ENCODE results near the gene CRTC1.

CRTC1 gene

GRCh38 chr19:18791315-18791678, 107.8 kb downstream of the CRTC1 start:
- Histone ChIP-seq H3K4me1 (ENCODE audit: control insufficient read depth in 2 of 2, insufficient read depth in 2 of 2, low read length in 2 of 2) (peaks cover 2 to 3% of the 10 kb centered on the region in 2 donors), H3K27ac (ENCODE audit: low read depth in 2 of 2, low read length in 2 of 2) (no peak overlapping the region), H3K36me3 (ENCODE audit: control insufficient read depth in 2 of 2, insufficient read depth in 2 of 2, low read length in 2 of 2) (no peaks in the 10 kb centered on the region), H3K9me3 (ENCODE audit: control insufficient read depth in 2 of 2, low read length in 2 of 2) (no peaks in the 10 kb centered on the region), H3K9ac (ENCODE audit: low read depth in 1 of 2, low read length in 2 of 2) (no peak overlapping the region), H3K4me3 (ENCODE audit: low read length in 2 of 2) (no peak overlapping the region), H3K27me3 (ENCODE audit: control insufficient read depth in 2 of 2, insufficient read depth in 2 of 2, low read length in 2 of 2) (peaks cover 52 to 71% of the 10 kb centered on the region in 2 donors)

GRCh38 chr19:18792661-18793060, 109.2 kb downstream of the CRTC1 start:
- Histone ChIP-seq H3K4me3 (ENCODE audit: low read length in 2 of 2) (no peak overlapping the region), H3K9ac (ENCODE audit: low read depth in 1 of 2, low read length in 2 of 2) (no peak overlapping the region), H3K27me3 (ENCODE audit: control insufficient read depth in 2 of 2, insufficient read depth in 2 of 2, low read length in 2 of 2) (peaks cover 45 to 62% of the 10 kb centered on the region in 2 donors), H3K9me3 (ENCODE audit: control insufficient read depth in 2 of 2, low read length in 2 of 2) (no peaks in the 10 kb centered on the region), H3K27ac (ENCODE audit: low read depth in 2 of 2, low read length in 2 of 2) (no peak overlapping the region), H3K36me3 (ENCODE audit: control insufficient read depth in 2 of 2, insufficient read depth in 2 of 2, low read length in 2 of 2) (no peaks in the 10 kb centered on the region), H3K4me1 (ENCODE audit: control insufficient read depth in 2 of 2, insufficient read depth in 2 of 2, low read length in 2 of 2) (peaks cover 2 to 3% of the 10 kb centered on the region in 2 donors)

GRCh38 chr19:18793144-18794028, 109.9 kb downstream of the CRTC1 start:
- H3K36me3 ChIP-seq (ENCODE audit: control insufficient read depth in 2 of 2, insufficient read depth in 2 of 2, low read length in 2 of 2) = no peaks in the 10 kb centered on the region
- no peaks in the 10 kb centered on the region for H3K9me3 ChIP-seq (ENCODE audit: control insufficient read depth in 2 of 2, low read length in 2 of 2)
- no peak overlapping the region for H3K27ac ChIP-seq (ENCODE audit: low read depth in 2 of 2, low read length in 2 of 2)
- peaks cover 2 to 3% of the 10 kb centered on the region in 2 donors for H3K4me1 ChIP-seq (ENCODE audit: control insufficient read depth in 2 of 2, insufficient read depth in 2 of 2, low read length in 2 of 2)
- H3K27me3 ChIP-seq (ENCODE audit: control insufficient read depth in 2 of 2, insufficient read depth in 2 of 2, low read length in 2 of 2) = peaks cover 48 to 57% of the 10 kb centered on the region in 2 donors
- no peak overlapping the region for H3K4me3 ChIP-seq (ENCODE audit: low read length in 2 of 2)
- no peak overlapping the region for H3K9ac ChIP-seq (ENCODE audit: low read depth in 1 of 2, low read length in 2 of 2)

- Histone ChIP-seq H3K9me3 (ENCODE audit: control insufficient read depth in 2 of 2, low read length in 2 of 2) (no peaks in the 10 kb centered on the region), H3K9ac (ENCODE audit: low read depth in 1 of 2, low read length in 2 of 2) (no peak overlapping the region), H3K36me3 (ENCODE audit: control insufficient read depth in 2 of 2, insufficient read depth in 2 of 2, low read length in 2 of 2) (no peaks in the 10 kb centered on the region), H3K27ac (ENCODE audit: low read depth in 2 of 2, low read length in 2 of 2) (no peak overlapping the region), H3K4me1 (ENCODE audit: control insufficient read depth in 2 of 2, insufficient read depth in 2 of 2, low read length in 2 of 2) (peaks cover 2 to 4% of the 10 kb centered on the region in 2 donors), H3K4me3 (ENCODE audit: low read length in 2 of 2) (no peak overlapping the region), H3K27me3 (ENCODE audit: control insufficient read depth in 2 of 2, insufficient read depth in 2 of 2, low read length in 2 of 2) (peaks cover 45 to 51% of the 10 kb centered on the region in 2 donors)
These were observed 110.5 kb downstream of the CRTC1 start for GRCh38 chr19:18794029-18794313.

GRCh38 chr19:18794692-18795091, 111.2 kb downstream of the CRTC1 start:
- peaks cover 2 to 6% of the 10 kb centered on the region in 2 donors for H3K4me1 ChIP-seq (ENCODE audit: control insufficient read depth in 2 of 2, insufficient read depth in 2 of 2, low read length in 2 of 2)
- no peak overlapping the region for H3K4me3 ChIP-seq (ENCODE audit: low read length in 2 of 2)
- H3K27ac ChIP-seq (ENCODE audit: low read depth in 2 of 2, low read length in 2 of 2) = no peak overlapping the region
- H3K9me3 ChIP-seq (ENCODE audit: control insufficient read depth in 2 of 2, low read length in 2 of 2) = no peaks in the 10 kb centered on the region
- peaks cover 42 to 44% of the 10 kb centered on the region in 2 donors for H3K27me3 ChIP-seq (ENCODE audit: control insufficient read depth in 2 of 2, insufficient read depth in 2 of 2, low read length in 2 of 2)
- no peak overlapping the region for H3K9ac ChIP-seq (ENCODE audit: low read depth in 1 of 2, low read length in 2 of 2)
- no peaks in the 10 kb centered on the region for H3K36me3 ChIP-seq (ENCODE audit: control insufficient read depth in 2 of 2, insufficient read depth in 2 of 2, low read length in 2 of 2)

- Histone ChIP-seq H3K36me3 (ENCODE audit: control insufficient read depth in 2 of 2, insufficient read depth in 2 of 2, low read length in 2 of 2) (no peaks in the 10 kb centered on the region), H3K27me3 (ENCODE audit: control insufficient read depth in 2 of 2, insufficient read depth in 2 of 2, low read length in 2 of 2) (peaks cover 39 to 42% of the 10 kb centered on the region in 2 donors), H3K9me3 (ENCODE audit: control insufficient read depth in 2 of 2, low read length in 2 of 2) (no peaks in the 10 kb centered on the region), H3K9ac (ENCODE audit: low read depth in 1 of 2, low read length in 2 of 2) (no peak overlapping the region), H3K4me1 (ENCODE audit: control insufficient read depth in 2 of 2, insufficient read depth in 2 of 2, low read length in 2 of 2) (peaks cover 2 to 6% of the 10 kb centered on the region in 2 donors), H3K4me3 (ENCODE audit: low read length in 2 of 2) (no peak overlapping the region), H3K27ac (ENCODE audit: low read depth in 2 of 2, low read length in 2 of 2) (no peak overlapping the region)
These were observed 112.1 kb downstream of the CRTC1 start for GRCh38 chr19:18795540-18795939.

- Histone ChIP-seq H3K9me3 (ENCODE audit: control insufficient read depth in 2 of 2, low read length in 2 of 2) (no peaks in the 10 kb centered on the region), H3K4me1 (ENCODE audit: control insufficient read depth in 2 of 2, insufficient read depth in 2 of 2, low read length in 2 of 2) (peaks cover 0 to 4% of the 10 kb centered on the region in 2 donors), H3K9ac (ENCODE audit: low read depth in 1 of 2, low read length in 2 of 2) (no peak overlapping the region), H3K27ac (ENCODE audit: low read depth in 2 of 2, low read length in 2 of 2) (no peak overlapping the region), H3K4me3 (ENCODE audit: low read length in 2 of 2) (no peak overlapping the region), H3K36me3 (ENCODE audit: control insufficient read depth in 2 of 2, insufficient read depth in 2 of 2, low read length in 2 of 2) (no peaks in the 10 kb centered on the region), H3K27me3 (ENCODE audit: control insufficient read depth in 2 of 2, insufficient read depth in 2 of 2, low read length in 2 of 2) (peaks cover 32 to 35% of the 10 kb centered on the region in 2 donors)
These were observed 112.8 kb downstream of the CRTC1 start for GRCh38 chr19:18796239-18796638.

GRCh38 chr19:18798384-18799352, 115.2 kb downstream of the CRTC1 start:
- Histone ChIP-seq H3K4me1 (ENCODE audit: control insufficient read depth in 2 of 2, insufficient read depth in 2 of 2, low read length in 2 of 2) (peaks cover 0 to 4% of the 10 kb centered on the region in 2 donors), H3K27ac (ENCODE audit: low read depth in 2 of 2, low read length in 2 of 2) (no peak overlapping the region), H3K27me3 (ENCODE audit: control insufficient read depth in 2 of 2, insufficient read depth in 2 of 2, low read length in 2 of 2) (peaks cover 19 to 23% of the 10 kb centered on the region in 2 donors), H3K9ac (ENCODE audit: low read depth in 1 of 2, low read length in 2 of 2) (no peak overlapping the region), H3K36me3 (ENCODE audit: control insufficient read depth in 2 of 2, insufficient read depth in 2 of 2, low read length in 2 of 2) (no peaks in the 10 kb centered on the region), H3K4me3 (ENCODE audit: low read length in 2 of 2) (no peak overlapping the region), H3K9me3 (ENCODE audit: control insufficient read depth in 2 of 2, low read length in 2 of 2) (no peaks in the 10 kb centered on the region)

GRCh38 chr19:18799389-18799970, 116.0 kb downstream of the CRTC1 start:
- Histone ChIP-seq H3K27ac (ENCODE audit: low read depth in 2 of 2, low read length in 2 of 2) (no peak overlapping the region), H3K9ac (ENCODE audit: low read depth in 1 of 2, low read length in 2 of 2) (no peak overlapping the region), H3K4me3 (ENCODE audit: low read length in 2 of 2) (no peak overlapping the region), H3K36me3 (ENCODE audit: control insufficient read depth in 2 of 2, insufficient read depth in 2 of 2, low read length in 2 of 2) (no peaks in the 10 kb centered on the region), H3K9me3 (ENCODE audit: control insufficient read depth in 2 of 2, low read length in 2 of 2) (no peaks in the 10 kb centered on the region), H3K4me1 (ENCODE audit: control insufficient read depth in 2 of 2, insufficient read depth in 2 of 2, low read length in 2 of 2) (peaks cover 0 to 4% of the 10 kb centered on the region in 2 donors), H3K27me3 (ENCODE audit: control insufficient read depth in 2 of 2, insufficient read depth in 2 of 2, low read length in 2 of 2) (peaks cover 15 to 19% of the 10 kb centered on the region in 2 donors)

All from mucosa of rectum (tissue), 2 donors.